Measurements from ENCODE around the gene HPSE2. TPM values are rescaled to one million over a fixed set of nuclear protein-coding genes. Genes with fewer than 3 reads are reported as not detected.

HPSE2 gene
- total and polyA plus RNA-seq, 7 donors, result under 0.01 to 11.8 (median 4.8) TPM

GRCh38 chr10:98673171-98673782 lies 562.4 kb downstream of the HPSE2 start:
- WGBS, 2 donors, result 64 to 77% methylated on average over 1 of the region's 1 CpG
- no peak for DNase-seq
- no peaks in the 10 kb centered on the region for H3K9me3 ChIP-seq
- H3K27me3 ChIP-seq, result no peaks in the 10 kb centered on the region
- intact Hi-C loops (cut with DNase I), result no loop called here
- no peaks in the 10 kb centered on the region for H3K36me3 ChIP-seq
- no peaks in the 10 kb centered on the region for H3K4me1 ChIP-seq
- H3K27ac ChIP-seq, result no peak overlapping the region
- TF ChIP-seq POLR2AphosphoS5 (IDR thresholded peaks at IDR 0.05) (peak in 2 of 4 donors; percentile 3 to 19), EP300 (IDR thresholded peaks at IDR 0.05) (no peak)
- H3K4me3 ChIP-seq, result no peak overlapping the region

GRCh38 chr10:98667081-98667480 lies 568.6 kb downstream of the HPSE2 start:
- TF ChIP-seq, protein P1, sequence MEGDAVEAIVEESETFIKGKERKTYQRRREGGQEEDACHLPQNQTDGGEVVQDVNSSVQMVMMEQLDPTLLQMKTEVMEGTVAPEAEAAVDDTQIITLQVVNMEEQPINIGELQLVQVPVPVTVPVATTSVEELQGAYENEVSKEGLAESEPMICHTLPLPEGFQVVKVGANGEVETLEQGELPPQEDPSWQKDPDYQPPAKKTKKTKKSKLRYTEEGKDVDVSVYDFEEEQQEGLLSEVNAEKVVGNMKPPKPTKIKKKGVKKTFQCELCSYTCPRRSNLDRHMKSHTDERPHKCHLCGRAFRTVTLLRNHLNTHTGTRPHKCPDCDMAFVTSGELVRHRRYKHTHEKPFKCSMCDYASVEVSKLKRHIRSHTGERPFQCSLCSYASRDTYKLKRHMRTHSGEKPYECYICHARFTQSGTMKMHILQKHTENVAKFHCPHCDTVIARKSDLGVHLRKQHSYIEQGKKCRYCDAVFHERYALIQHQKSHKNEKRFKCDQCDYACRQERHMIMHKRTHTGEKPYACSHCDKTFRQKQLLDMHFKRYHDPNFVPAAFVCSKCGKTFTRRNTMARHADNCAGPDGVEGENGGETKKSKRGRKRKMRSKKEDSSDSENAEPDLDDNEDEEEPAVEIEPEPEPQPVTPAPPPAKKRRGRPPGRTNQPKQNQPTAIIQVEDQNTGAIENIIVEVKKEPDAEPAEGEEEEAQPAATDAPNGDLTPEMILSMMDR (IDR thresholded peaks at IDR 0.05), result no peak
- TF ChIP-seq POLR2AphosphoS5 (IDR thresholded peaks at IDR 0.05), result no peak
- TF ChIP-seq POLR2A (IDR thresholded peaks at IDR 0.05), result no peak
- TF ChIP-seq EP300 (IDR thresholded peaks at IDR 0.05), result no peak
- no peak for DNase-seq
- Histone ChIP-seq H3K27ac (no peak overlapping the region), H3K36me3 (no peaks in the 10 kb centered on the region), H3K4me3 (no peak overlapping the region), H3K27me3 (no peaks in the 10 kb centered on the region), H3K9me3 (peaks cover 0 to 6% (median 1%) of the 10 kb centered on the region in 4 donors), H3K4me1 (peaks cover 0 to 10% (median 2%) of the 10 kb centered on the region in 4 donors)
- intact Hi-C loops (cut with DNase I), result no loop called here
- 80 to 85% methylated on average over 1 of the region's 1 CpG for WGBS, 2 donors

DNA sequence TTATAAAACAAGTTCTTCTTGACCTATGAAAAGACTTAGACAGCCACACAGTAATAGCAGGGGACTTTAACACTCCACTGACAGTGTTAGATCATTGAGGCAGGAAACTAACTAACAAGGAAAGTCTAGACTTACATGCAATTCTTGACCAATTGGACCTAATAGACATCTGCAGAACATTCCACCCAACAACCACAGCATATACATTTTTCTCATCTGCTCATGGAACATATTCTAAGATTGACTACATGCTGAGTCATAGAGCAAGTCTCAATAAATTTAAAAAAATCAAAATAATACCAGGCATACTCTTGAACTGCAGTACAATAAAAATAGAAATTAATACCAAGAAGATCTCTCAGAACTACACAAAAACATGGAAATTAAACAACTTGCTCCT lies 569.4 kb downstream of the HPSE2 start:
- Histone ChIP-seq H3K27ac (no peak overlapping the region), H3K4me3 (no peak overlapping the region), H3K27me3 (no peaks in the 10 kb centered on the region), H3K4me1 (peaks cover 0 to 10% (median 2%) of the 10 kb centered on the region in 4 donors), H3K9me3 (peaks cover 0 to 6% (median 1%) of the 10 kb centered on the region in 4 donors), H3K36me3 (no peaks in the 10 kb centered on the region)
- TF ChIP-seq POLR2A (IDR thresholded peaks at IDR 0.05), result no peak
- TF ChIP-seq POLR2AphosphoS5 (IDR thresholded peaks at IDR 0.05), result no peak
- intact Hi-C loops (cut with DNase I), result no loop called here
- DNase-seq, result no peak

DNA sequence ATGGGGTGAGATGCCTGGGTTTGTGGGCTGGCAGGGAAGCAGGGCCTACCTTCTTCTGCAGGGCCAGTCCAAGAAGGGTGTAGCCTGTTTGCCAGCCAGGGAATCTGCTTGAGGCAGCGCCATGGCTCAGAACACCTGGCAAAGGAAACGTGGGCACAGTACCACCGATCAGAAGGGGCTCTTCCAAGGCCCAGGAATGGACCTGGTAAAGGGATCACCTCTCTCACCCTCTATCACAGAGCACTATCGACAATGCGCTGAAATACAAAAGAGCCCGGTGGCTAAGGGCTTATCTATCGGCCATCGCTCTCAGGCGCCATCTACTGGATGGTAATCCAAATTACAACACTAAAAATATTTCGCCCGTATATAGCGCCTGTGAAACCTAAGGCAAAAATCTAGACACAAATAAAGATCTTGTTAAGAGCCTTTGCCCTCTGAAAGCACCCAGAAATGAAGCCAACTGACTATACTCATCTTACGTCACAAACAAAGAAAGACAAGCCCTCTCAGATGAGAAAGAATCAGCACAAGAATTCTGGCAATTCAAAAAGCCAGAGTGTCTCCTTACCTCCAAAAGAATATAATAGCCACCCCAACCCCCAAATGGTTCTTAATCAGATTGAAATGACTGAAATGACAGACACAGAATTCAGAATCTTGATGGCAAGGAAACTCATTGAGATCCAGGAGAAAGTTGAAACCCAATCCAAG lies 571.2 kb downstream of the HPSE2 start:
- no peak overlapping the region for H3K4me3 ChIP-seq
- H3K9me3 ChIP-seq, result peaks cover 0 to 6% (median 1%) of the 10 kb centered on the region in 4 donors
- H3K4me1 ChIP-seq, result peaks cover 0 to 10% (median 2%) of the 10 kb centered on the region in 4 donors
- no peak for DNase-seq
- no peaks in the 10 kb centered on the region for H3K27me3 ChIP-seq
- no peak overlapping the region for H3K27ac ChIP-seq
- no peaks in the 10 kb centered on the region for H3K36me3 ChIP-seq
- intact Hi-C loops (cut with DNase I), result loop anchor here (5.0 kb wide), 1 partner anchor 197 kb away; no protein-coding TSS in a partner anchor
- no peak for TF ChIP-seq EP300 (IDR thresholded peaks at IDR 0.05)
- TF ChIP-seq, protein P1 (IDR thresholded peaks at IDR 0.05), result peak in 2 of 4 experiments; percentile 21 to 38
- TF ChIP-seq POLR2AphosphoS5 (IDR thresholded peaks at IDR 0.05), result no peak
- TF ChIP-seq POLR2A (IDR thresholded peaks at IDR 0.05), result no peak
- WGBS, 2 donors, result 46 to 50% methylated on average over 13 of the region's 13 CpGs

DNA sequence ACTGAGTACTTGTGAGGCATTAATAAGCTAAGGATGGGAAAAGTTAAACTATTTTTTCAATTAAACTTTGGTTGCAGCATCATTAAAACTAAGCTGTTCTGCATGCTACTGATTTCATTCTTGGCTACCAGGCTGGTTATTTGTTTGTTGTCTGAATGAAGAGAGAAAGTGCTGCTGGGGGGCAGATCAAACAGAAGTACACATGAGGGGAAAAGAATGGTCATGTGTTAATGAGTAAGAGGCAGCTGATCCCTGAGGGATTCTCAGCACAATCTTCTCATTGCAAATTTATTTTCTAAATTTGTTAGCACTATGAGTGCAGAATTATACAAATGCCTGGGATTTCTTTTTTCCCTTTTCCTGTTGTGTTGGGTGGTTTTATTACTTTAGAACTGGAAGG lies 575.7 kb downstream of the HPSE2 start:
- peaks cover 0 to 4% (median 0%) of the 10 kb centered on the region in 4 donors for H3K4me1 ChIP-seq
- TF ChIP-seq POLR2A (IDR thresholded peaks at IDR 0.05) (no peak), POLR2AphosphoS5 (IDR thresholded peaks at IDR 0.05) (no peak), EP300 (IDR thresholded peaks at IDR 0.05) (no peak)
- TF ChIP-seq, protein P1 (IDR thresholded peaks at IDR 0.05), result no peak
- H3K27me3 ChIP-seq, result no peaks in the 10 kb centered on the region
- DNase-seq, result no peak
- H3K36me3 ChIP-seq, result no peaks in the 10 kb centered on the region
- H3K27ac ChIP-seq, result no peak overlapping the region
- peaks cover 0 to 2% (median 0%) of the 10 kb centered on the region in 4 donors for H3K9me3 ChIP-seq
- intact Hi-C loops (cut with DNase I), result loop anchor here (5.0 kb wide), 1 partner anchor 193 kb away; no protein-coding TSS in a partner anchor
- H3K4me3 ChIP-seq, result no peak overlapping the region

Data from sigmoid colon (tissue), 7 donors.